SU-DHL-6 (cell line): ENCODE data around the gene BTG3.

ENCODE experiments used
- H2AFZ ChIP-seq: fragments of 200-600 bp; sonication (generic); 2 replicates; pipeline ENCODE4 v1.6.1; 2014; ENCODE audit warnings: low read depth, mild to moderate bottlenecking, moderate library complexity, mixed read lengths, antibody characterized with exemption, low read length; ENCODE audit not compliant: severe bottlenecking
- H3F3A ChIP-seq: fragments of 200-600 bp; shearing (Covaris generic); 2 replicates; pipeline ENCODE4 v1.6.0; 2016; ENCODE audit warnings: antibody characterized with exemption, mild to moderate bottlenecking; ENCODE audit not compliant: insufficient read depth
- H3K27ac ChIP-seq: fragments of 200-600 bp; sonication (generic); 2 replicates; pipeline ENCODE4 v1.5.1; 2016; ENCODE audit warnings: low read depth, mild to moderate bottlenecking, low read length, moderate library complexity, mixed read lengths
- H3K27me3 ChIP-seq: fragments of 200-600 bp; sonication (generic), shearing (Covaris generic); 2 replicates; pipeline ENCODE4 v1.6.0; 2014; ENCODE audit warnings: mild to moderate bottlenecking, low read length
- H3K36me3 ChIP-seq: fragments of 200-600 bp; sonication (generic); 2 replicates; pipeline ENCODE4 v1.6.1; 2014; ENCODE audit warnings: mild to moderate bottlenecking, low read length, mixed read lengths
- H3K4me2 ChIP-seq: fragments of 300-600, 200-600 bp; shearing (Covaris generic), sonication (generic); 2 replicates; pipeline ENCODE4 v1.6.0; 2014; ENCODE audit warnings: low read length, low read depth, mild to moderate bottlenecking; ENCODE audit not compliant: poor library complexity, severe bottlenecking
- H3K4me3 ChIP-seq: fragments of 200-600 bp; sonication (generic); 2 replicates; pipeline ENCODE4 v1.5.1; 2014; ENCODE audit warnings: antibody characterized with exemption, low read length, mild to moderate bottlenecking, mixed read lengths; ENCODE audit not compliant: insufficient read depth, poor library complexity, severe bottlenecking
- H3K79me2 ChIP-seq: fragments of 200-600 bp; sonication (generic); 2 replicates; pipeline ENCODE4 v1.6.1; 2014; ENCODE audit warnings: mild to moderate bottlenecking, low read length, moderate library complexity; ENCODE audit not compliant: insufficient read depth
- H3K9ac ChIP-seq: fragments of 200-600 bp; sonication (generic); 2 replicates; pipeline ENCODE4 v1.7.0; 2014; ENCODE audit warnings: mild to moderate bottlenecking, low read length
- H3K9me2 ChIP-seq: fragments of 200-600 bp; sonication (generic); replicated peaks from 2 replicates; pipeline ENCODE4 v1.6.1; 2014; ENCODE audit warnings: low read length; ENCODE audit not compliant: insufficient read depth
- H3K9me3 ChIP-seq: fragments of 200-600 bp; sonication (generic); 2 replicates; pipeline ENCODE4 v1.6.1; 2014; ENCODE audit warnings: low read length, mixed read lengths; ENCODE audit not compliant: insufficient read depth
- H4K20me1 ChIP-seq: fragments of 200-600 bp; sonication (generic); 2 replicates; pipeline ENCODE4 v1.6.1; 2014; ENCODE audit warnings: low read depth, mild to moderate bottlenecking, antibody characterized with exemption, low read length, moderate library complexity, mixed read lengths
- EZH2phosphoT487 ChIP-seq: fragments of 200-600 bp; sonication (generic), shearing (Covaris generic); conservative IDR thresholded peaks from 2 replicates; pipeline ENCODE4 v1.6.1; 2018; ENCODE audit warnings: mild to moderate bottlenecking, antibody characterized with exemption, low read length, moderate library complexity, mixed read lengths
- TF ChIP-seq, protein P1 (sequence below): fragments of 200-600 bp; sonication (generic); IDR thresholded peaks from one replicate; pipeline ENCODE4 v1.5.1; 2017; ENCODE audit warnings: antibody characterized with exemption, mild to moderate bottlenecking, low read length, moderate library complexity; ENCODE audit not compliant: insufficient read depth, poor library complexity, severe bottlenecking

BTG3 gene

DNA sequence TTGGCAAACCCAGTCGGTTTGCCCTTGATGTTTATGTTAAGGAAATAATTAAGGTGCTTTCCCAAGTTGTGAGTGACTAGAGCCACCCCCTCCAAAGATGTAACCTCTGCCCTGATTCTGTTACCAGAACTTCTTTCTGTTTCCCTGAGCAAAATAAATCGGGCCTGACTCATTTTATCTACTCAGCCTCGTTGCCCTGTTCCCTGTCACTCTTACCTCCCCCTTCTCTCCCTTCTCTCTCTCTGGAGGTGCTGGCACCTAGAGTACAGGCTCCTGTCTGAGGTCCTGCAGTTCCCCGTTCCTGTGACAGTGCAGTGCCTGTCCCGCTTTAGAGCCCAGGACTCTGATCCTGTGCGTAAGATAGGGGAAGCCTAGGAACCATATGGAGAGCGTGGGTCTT, 64.4 kb downstream of the BTG3 start:
- Histone ChIP-seq H3K4me3 (no peak overlapping the region), H3K4me2 (no peak overlapping the region), H3K9me2 (no peaks in the 10 kb centered on the region), H3K79me2 (no peaks in the 10 kb centered on the region), H3K27me3 (no peaks in the 10 kb centered on the region), H3K9me3 (no peaks in the 10 kb centered on the region), H3F3A (no peaks in the 10 kb centered on the region), H2AFZ (no peak overlapping the region), H3K36me3 (no peaks in the 10 kb centered on the region), H3K27ac (no peak overlapping the region), H3K9ac (no peak overlapping the region), H4K20me1 (no peaks in the 10 kb centered on the region)
- TF ChIP-seq EZH2phosphoT487 = no peak
- TF ChIP-seq, protein P1, sequence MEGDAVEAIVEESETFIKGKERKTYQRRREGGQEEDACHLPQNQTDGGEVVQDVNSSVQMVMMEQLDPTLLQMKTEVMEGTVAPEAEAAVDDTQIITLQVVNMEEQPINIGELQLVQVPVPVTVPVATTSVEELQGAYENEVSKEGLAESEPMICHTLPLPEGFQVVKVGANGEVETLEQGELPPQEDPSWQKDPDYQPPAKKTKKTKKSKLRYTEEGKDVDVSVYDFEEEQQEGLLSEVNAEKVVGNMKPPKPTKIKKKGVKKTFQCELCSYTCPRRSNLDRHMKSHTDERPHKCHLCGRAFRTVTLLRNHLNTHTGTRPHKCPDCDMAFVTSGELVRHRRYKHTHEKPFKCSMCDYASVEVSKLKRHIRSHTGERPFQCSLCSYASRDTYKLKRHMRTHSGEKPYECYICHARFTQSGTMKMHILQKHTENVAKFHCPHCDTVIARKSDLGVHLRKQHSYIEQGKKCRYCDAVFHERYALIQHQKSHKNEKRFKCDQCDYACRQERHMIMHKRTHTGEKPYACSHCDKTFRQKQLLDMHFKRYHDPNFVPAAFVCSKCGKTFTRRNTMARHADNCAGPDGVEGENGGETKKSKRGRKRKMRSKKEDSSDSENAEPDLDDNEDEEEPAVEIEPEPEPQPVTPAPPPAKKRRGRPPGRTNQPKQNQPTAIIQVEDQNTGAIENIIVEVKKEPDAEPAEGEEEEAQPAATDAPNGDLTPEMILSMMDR = no peak

DNA sequence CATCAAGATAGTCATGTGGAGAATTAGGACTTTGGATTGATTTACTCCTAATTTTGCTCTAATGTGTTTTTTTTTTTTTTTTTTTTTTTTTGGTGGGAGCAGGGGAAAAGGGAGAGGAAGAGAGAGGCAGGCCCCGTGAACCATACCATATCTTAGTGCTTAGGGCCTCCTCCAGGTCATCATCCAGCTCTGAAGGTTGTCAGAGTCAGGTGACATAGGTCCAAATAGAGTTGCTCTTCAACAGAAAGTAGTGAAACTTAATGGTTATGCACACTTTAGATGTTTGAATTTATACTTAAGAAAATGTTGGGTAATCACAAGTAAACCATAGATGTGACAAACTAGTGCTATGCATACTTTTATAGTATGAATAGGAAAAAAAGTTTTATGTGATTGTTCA, 67.7 kb downstream of the BTG3 start:
- Histone ChIP-seq H3K9me2 (no peaks in the 10 kb centered on the region), H3K27ac (no peak overlapping the region), H3K36me3 (no peaks in the 10 kb centered on the region), H3F3A (no peaks in the 10 kb centered on the region), H3K79me2 (no peaks in the 10 kb centered on the region), H3K9me3 (no peaks in the 10 kb centered on the region), H4K20me1 (no peaks in the 10 kb centered on the region; the same call in 1 of the 2 replicates), H3K9ac (no peak overlapping the region), H3K27me3 (no peaks in the 10 kb centered on the region), H2AFZ (no peak overlapping the region), H3K4me2 (no peak overlapping the region), H3K4me3 (no peak overlapping the region)
- TF ChIP-seq, protein P1 = no peak
- no peak for TF ChIP-seq EZH2phosphoT487
